Retinal pigment epithelial cell (primary cell): Measurements from ENCODE around the gene ITPK1.

Experiments
- DNase-seq: peaks from one replicate; pipeline ENCODE4 v3.0.0-alpha.2; 2010; ENCODE audit warnings: low read depth
- H3K4me3 ChIP-seq: 2 replicates; pipeline ENCODE4 v1.5.1; 2011; ENCODE audit warnings: mild to moderate bottlenecking, low read length, control low read depth, moderate library complexity
- TF ChIP-seq, protein P1 (sequence below): conservative IDR thresholded peaks from 2 replicates; pipeline ENCODE4 v1.5.1; 2011; ENCODE audit warnings: low read depth, low read length, control low read depth, inconsistent platforms

Gene ITPK1

DNA sequence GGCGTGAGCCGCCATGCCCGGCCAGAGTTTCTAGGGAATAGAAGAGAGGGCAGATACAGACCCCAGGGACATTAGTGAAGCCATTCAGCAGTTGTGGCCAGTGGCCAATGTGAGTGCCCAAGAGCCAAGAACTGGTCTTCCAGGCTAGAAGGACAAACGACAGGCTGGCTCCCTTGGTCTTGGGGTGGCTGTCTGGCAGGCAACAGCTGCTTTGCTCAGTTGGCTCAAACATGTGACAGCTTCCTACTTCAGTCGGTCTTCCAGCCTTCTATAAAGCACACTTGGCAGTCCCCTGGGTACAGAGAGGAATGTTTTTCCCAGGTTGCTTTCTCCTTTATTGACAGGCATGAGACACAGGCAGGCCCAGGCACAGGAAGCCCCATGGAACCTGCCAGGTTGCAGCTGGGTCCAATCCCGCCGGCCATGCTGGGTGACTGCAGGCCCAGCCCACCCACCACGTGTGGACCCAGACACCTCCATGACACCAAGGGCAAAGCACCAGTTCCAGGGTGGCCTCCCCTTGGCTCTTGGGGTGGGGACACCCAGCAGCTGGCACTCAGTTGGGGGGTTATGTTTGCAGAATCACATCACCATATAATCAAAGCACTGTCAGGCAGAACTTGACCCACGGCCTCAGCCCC is 177.4 kb downstream of the ITPK1 start:
- DNase-seq: no peak
- no peak overlapping the region for H3K4me3 ChIP-seq
- TF ChIP-seq, protein P1, sequence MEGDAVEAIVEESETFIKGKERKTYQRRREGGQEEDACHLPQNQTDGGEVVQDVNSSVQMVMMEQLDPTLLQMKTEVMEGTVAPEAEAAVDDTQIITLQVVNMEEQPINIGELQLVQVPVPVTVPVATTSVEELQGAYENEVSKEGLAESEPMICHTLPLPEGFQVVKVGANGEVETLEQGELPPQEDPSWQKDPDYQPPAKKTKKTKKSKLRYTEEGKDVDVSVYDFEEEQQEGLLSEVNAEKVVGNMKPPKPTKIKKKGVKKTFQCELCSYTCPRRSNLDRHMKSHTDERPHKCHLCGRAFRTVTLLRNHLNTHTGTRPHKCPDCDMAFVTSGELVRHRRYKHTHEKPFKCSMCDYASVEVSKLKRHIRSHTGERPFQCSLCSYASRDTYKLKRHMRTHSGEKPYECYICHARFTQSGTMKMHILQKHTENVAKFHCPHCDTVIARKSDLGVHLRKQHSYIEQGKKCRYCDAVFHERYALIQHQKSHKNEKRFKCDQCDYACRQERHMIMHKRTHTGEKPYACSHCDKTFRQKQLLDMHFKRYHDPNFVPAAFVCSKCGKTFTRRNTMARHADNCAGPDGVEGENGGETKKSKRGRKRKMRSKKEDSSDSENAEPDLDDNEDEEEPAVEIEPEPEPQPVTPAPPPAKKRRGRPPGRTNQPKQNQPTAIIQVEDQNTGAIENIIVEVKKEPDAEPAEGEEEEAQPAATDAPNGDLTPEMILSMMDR: no peak

DNA sequence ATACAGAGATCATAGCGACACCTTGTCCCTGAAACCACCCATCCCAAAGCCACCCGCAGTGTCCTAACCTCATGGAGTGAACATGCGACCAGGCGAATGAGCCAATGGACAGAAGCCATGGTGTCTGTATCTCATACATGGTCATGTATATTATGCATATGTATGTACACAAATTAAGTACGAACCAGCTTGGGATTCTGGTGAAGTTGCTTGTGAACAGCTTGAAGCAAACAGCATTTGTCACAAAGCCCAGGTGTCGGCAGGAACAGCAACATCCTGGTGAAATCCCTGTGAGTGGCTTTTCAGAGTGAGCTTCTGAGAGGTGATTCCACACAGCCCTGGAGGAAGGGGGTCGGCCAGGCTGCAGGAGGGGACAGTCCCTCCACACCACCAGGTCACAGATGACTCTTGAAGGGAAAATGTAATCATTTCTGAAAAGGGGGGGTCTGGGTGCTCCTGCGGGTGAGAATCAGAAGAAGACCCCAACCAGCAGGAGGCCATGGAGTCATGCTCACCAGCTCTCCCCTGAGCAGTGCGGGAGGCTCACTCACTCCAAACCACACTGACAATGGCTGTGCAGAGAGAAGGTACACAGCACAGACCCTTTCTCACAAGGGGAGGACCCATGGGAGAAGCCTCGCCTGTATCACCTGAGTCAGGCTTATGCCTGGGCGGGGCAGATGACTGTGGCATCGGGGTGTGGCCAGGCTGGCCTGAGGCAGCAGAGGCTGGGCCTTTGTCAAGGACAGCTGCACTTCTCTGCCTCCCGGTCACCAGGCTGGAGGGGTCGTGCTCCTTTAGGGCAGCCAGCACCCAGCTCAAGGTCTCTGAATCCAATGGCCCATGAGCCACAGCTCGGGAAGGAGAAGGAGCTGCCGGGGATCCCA is 178.4 kb downstream of the ITPK1 start:
- TF ChIP-seq, protein P1: no peak
- DNase-seq: no peak
- no peak overlapping the region for H3K4me3 ChIP-seq

DNA sequence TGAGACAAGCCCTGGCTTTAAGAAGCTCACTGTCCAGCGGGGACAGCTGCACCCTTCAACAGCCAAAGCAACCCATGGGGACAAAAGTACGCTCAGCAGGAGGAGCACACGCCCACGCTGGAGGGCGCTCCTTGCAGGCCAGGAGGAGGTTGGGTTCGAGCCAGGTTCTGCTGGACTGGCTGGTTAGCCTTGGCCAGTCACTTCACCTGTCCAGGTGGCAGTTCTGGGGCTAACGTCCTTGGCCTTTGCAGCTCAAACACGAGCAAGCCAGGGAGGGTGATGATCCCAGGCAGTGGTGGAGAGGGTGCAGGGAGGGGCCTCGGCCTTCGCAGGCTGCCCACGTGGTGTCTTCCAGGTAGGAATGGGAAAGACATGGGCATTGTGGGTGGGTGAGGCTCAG is 179.6 kb downstream of the ITPK1 start:
- DNase-seq: no peak
- TF ChIP-seq, protein P1: no peak
- H3K4me3 ChIP-seq: no peak overlapping the region

DNA sequence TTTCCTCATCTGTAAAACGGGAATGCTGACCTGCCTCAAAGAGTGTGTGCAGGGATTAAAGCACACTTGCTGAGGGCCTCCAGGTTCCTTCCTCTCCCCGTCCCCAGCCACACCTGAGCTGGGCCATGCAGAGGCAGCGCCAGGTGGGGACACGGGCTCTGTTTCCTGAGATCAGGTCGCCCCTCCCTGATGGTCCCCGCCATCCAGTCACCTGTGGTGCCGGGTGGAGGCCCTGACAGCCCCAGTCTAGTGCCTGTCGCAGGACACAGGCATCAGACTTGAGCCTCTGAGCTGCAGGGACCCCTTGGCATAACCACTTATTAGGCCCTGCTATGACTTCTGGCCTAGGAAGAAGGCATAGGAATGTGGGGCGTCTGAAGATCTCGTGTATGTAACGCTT is 180.3 kb downstream of the ITPK1 start:
- no peak overlapping the region for H3K4me3 ChIP-seq
- no peak for DNase-seq
- TF ChIP-seq, protein P1: no peak

DNA sequence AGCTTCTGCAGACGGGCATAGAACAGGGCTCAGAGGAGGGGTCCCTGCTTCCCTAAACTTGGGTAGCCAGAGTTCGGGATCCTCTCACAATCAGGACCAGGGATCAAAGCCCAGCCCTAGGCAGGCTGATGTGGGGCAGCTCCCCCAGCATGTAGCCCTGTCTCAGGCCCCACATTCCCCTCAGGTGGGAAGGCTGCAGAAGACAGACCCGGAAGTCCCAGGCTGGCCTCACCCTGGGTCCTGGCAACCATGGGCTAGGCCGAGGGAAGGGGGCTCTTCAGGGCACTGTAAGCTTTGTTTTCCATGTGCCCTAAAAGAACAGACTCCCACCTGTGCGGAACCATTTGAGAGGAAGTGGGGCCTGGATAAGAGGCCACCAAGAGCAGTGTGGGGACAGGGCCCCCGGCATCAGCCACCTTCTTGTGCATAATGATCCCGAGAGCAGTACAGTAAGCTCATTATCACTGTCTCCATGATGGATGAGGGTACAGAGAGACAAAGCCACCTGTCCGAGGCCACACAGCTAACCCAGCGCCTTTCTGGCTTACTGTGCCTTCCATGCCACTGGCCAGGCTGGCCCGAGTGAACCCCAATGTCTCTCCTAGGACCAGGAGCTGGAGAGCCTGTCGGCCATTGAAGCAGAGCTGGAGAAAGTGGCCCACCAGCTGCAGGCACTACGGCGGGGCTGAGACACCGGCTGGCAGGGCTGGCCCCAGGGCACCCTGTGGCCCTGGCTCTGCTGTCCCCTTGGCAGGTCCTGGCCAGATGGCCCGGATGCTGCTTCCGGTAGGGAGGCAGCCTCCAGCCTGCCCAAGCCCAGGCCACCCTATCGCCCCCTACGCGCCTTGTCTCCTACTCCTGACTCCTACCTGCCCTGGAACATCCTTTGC is 181.3 kb downstream of the ITPK1 start:
- no peak overlapping the region for H3K4me3 ChIP-seq
- no peak for DNase-seq
- TF ChIP-seq, protein P1: no peak

DNA sequence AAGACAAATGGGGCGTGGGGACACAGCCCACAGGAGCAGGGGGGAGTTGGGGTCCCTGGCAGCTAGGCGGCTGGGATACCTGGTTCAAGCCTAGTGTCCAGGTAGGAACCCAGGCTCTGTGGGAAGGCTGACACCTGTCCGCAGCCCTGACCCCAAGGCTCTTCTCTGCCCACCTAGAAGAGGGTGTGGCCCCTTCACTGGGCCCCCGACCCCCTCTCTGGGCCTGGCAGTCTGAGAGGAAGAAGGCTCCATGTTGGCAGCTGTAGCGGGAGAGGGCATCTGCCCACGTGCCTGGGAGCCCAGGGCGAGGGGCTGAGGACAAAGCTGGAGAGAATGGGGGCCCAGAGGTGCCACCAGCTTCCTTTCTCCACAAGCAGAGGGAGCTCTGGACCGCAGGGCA is 182.2 kb downstream of the ITPK1 start:
- DNase-seq: no peak
- H3K4me3 ChIP-seq: no peak overlapping the region
- TF ChIP-seq, protein P1: no peak
